DOHH2 (cell line): ENCODE results near the gene APOA4.

Experiments
- EZH2phosphoT487 ChIP-seq: fragments of 200-600 bp; sonication (generic); IDR thresholded peaks from 2 replicates; pipeline ENCODE4 v1.6.1; 2017; ENCODE audit warnings: borderline replicate concordance, mild to moderate bottlenecking, antibody characterized with exemption, low read length, moderate library complexity, mixed read lengths
- TF ChIP-seq, protein P1 (sequence below): fragments of 200-600 bp; sonication (generic); IDR thresholded peaks from one replicate; pipeline ENCODE4 v1.5.1; 2014; ENCODE audit warnings: antibody characterized with exemption, mild to moderate bottlenecking, low read depth, low read length; ENCODE audit not compliant: poor library complexity, severe bottlenecking

DNA sequence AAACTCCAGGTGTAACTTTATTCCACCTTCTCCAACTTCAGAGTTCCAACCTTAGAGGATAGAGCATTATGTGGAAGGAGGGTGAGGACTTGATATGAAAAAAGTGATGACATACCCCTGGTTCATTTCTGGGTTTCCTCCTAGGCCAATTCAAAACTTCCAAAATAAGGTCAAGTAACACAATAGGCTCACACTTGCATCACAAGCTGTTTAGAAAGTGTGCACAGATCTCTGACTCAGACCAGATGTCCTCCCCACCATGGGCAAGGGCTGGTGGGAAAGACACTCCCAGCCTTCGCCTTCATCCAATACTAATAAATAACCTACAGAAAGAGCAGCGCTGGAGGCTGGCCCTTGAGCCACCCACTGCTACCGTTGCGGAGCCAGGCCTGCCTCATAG is 44.5 kb downstream of the APOA4 start:
- TF ChIP-seq EZH2phosphoT487: no peak
- TF ChIP-seq, protein P1, sequence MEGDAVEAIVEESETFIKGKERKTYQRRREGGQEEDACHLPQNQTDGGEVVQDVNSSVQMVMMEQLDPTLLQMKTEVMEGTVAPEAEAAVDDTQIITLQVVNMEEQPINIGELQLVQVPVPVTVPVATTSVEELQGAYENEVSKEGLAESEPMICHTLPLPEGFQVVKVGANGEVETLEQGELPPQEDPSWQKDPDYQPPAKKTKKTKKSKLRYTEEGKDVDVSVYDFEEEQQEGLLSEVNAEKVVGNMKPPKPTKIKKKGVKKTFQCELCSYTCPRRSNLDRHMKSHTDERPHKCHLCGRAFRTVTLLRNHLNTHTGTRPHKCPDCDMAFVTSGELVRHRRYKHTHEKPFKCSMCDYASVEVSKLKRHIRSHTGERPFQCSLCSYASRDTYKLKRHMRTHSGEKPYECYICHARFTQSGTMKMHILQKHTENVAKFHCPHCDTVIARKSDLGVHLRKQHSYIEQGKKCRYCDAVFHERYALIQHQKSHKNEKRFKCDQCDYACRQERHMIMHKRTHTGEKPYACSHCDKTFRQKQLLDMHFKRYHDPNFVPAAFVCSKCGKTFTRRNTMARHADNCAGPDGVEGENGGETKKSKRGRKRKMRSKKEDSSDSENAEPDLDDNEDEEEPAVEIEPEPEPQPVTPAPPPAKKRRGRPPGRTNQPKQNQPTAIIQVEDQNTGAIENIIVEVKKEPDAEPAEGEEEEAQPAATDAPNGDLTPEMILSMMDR: no peak
